Gastroesophageal sphincter (tissue), 3 donors: Measurements from ENCODE around the gene ACBD6.

ENCODE experiments used
- POLR2A ChIP-seq, 2 donors: fragments of 450-650 bp; IDR thresholded peaks; one replicate each; pipeline ENCODE4 v1.6.1; 2017; ENCODE audit warnings: antibody characterized with exemption in 2 of 2, mild to moderate bottlenecking in 2 of 2, moderate library complexity in 1 of 2
- POLR2AphosphoS5 ChIP-seq: sonication (generic); formaldehyde crosslinking; IDR thresholded peaks from one replicate; pipeline ENCODE4 v1.6.1; 2017; ENCODE audit warnings: antibody characterized with exemption
- TF ChIP-seq, protein P1 (sequence below), 4 experiments: fragments of 200-600 bp in 2 of 4; fragments of 450-650 bp in 2 of 4; sonication (generic) in 1 of 4; IDR thresholded peaks; one replicate each; pipeline ENCODE4 v1.5.1; 2017 to 2019; ENCODE audit warnings: antibody characterized with exemption in 4 of 4, mild to moderate bottlenecking in 2 of 4, moderate library complexity in 2 of 4

DNA sequence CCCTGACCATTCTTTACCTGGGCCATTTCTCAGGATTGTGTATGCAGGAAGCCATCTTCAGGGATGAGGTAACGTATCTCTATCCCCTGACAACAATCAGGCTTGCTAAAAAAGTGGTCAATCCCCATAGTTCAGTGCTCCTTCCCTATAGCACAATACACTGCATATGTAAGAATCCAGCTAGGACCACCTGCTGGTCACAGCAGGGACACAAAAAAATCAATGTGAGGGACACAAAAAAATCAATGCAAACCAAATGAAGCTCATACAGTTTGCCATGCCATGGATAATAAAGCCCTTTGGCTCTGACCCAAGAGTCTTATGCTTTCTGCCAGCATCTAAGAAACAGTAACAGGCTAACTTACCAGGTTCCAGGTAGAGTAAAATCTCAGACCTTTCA is 16.3 kb downstream of the ACBD6 start:
- TF ChIP-seq, protein P1, sequence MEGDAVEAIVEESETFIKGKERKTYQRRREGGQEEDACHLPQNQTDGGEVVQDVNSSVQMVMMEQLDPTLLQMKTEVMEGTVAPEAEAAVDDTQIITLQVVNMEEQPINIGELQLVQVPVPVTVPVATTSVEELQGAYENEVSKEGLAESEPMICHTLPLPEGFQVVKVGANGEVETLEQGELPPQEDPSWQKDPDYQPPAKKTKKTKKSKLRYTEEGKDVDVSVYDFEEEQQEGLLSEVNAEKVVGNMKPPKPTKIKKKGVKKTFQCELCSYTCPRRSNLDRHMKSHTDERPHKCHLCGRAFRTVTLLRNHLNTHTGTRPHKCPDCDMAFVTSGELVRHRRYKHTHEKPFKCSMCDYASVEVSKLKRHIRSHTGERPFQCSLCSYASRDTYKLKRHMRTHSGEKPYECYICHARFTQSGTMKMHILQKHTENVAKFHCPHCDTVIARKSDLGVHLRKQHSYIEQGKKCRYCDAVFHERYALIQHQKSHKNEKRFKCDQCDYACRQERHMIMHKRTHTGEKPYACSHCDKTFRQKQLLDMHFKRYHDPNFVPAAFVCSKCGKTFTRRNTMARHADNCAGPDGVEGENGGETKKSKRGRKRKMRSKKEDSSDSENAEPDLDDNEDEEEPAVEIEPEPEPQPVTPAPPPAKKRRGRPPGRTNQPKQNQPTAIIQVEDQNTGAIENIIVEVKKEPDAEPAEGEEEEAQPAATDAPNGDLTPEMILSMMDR (IDR thresholded peaks at IDR 0.05): no peak
- no peak for TF ChIP-seq POLR2A (IDR thresholded peaks at IDR 0.05)
- no peak for TF ChIP-seq POLR2AphosphoS5
